Left kidney (tissue), 2 donors: ENCODE data around the gene LRMDA. TPM values are rescaled to one million over a fixed set of nuclear protein-coding genes. Genes with fewer than 3 reads are reported as not detected.

ENCODE experiments used
- DNase-seq: peaks from one replicate; pipeline ENCODE4 v3.0.0-alpha.2; 2013
- polyA plus RNA-seq: library from polyadenylated mRNA; unstranded; fragments of 120-200 nt; gene quantifications from one replicate; pipeline ENCODE4 v1.2.1, GENCODE V29; 2013; ENCODE audit not compliant: insufficient read length

The LRMDA gene
- polyA plus RNA-seq, 1 donor = 18.0 TPM

DNA sequence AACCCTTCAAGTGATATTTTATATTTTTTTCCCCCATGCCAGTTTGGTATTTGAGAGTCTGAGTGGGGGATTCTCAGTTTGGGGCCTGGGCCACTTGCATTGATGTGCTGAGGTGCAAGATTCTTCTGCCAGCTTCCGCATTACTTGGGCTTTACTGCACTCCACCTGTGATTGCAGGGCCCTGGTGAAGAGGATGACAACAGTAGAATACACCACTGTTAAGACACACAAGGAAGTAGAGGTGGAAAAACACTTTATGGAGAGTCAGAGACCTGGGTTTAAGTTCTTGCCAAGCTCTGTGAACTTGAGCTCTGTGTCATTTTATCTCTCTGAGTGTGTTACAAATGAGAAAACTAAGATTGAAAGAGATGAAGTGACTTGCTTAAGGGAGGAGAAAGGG, 209.4 kb downstream of the LRMDA start:
- DNase-seq = no peak

DNA sequence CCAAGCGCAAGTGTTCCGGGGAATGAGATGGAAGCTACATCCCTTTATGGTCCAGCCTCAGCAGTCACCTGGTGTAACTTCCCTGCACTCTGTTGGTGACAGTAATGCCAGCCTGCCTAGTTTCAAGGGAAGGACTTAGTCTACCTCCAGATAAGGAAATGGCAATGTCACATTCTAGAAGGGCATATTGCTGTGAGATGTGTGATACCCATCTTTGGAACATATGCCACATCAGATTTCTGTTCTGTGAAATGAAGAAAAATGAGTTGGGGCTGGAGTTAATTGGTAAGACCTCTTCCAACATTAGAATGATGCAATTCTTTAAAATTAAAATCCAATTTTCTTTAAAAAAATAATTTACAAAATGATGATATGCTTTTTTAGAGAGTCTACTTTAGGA, 212.0 kb downstream of the LRMDA start:
- no peak for DNase-seq

DNA sequence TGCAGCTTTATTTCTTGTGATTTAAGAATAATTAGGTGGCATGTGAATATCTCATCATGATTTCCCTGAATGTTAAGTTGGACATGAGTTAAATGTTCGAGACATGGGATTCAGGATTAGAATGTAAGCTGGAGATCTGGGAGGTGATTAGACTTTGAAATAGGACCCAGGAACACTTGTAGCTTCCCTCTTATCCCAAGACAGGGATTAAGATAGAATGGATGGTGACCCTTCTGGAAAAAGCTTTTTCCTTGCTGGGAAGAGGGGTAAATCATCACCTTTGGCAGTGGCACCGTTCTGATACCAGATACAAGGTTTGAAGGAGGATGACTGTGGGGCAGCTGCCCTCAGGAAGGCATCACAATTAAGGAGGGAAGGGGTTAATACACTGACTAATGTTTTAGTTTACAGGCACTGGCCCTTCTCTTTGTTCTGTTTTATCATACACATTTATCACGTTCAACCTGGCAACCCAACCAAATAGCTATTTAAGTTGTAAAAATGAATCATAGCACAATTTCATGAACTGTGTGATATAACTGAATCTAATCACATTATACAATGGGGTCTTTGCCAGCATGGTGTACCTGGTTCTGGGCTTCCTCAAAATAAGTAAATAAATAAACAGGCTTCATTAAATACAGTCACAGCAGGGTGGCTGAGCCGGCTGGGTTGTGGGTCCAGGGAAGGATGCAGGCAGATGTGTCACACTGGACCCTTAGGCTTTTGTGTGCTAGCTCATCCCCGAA, 212.7 kb downstream of the LRMDA start:
- DNase-seq = no peak

DNA sequence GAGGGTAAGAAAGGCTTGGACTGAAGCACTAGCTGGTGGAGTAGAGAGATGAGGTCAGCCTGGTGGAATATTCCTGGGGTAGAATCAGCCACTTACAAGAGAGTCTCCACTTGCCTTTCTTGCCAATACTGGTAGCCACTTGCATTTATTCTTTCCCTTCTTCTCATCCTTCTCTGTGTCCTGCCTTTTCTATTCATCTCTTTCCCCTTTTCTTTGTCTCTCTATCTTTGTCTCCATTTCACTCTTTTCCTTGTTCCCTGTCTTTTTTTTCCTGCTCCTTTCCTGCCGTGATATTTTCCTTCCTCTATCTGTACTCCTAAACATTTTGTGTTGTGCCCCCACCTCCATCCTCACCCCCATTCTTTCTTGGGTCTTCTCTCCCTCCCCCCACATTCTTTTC, 214.3 kb downstream of the LRMDA start:
- DNase-seq = no peak

DNA sequence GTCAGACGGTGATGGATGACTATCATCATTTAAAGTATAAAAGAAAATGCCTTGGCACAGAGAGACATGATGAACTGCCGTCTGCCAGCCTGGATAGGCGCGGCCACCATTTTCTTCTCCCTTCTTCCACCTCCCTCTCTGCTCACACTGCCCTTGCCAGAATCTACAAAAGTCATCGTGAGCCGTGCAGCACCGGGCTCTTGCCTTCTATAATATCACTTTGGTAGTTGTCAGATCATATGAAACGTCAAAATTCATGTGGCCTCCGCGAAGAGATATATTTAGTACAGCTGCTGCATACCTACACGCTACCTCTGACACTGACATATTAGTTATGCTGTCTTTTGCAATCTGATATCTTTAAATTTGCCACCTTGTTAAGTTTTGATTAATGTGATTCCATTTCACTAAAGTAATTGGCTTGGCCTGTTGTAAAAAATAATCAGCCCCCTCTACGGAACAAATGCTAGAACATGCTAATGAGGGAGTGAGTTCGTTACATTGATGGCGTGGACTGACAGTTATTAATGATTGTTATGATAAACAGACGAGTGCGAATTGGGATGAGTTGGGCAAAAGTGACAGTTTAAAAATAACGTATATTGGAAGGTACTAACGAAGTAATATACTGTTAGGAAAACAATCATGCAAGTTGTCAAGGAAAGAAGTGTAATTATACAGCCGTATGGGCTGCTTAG, 214.9 kb downstream of the LRMDA start:
- no peak for DNase-seq

DNA sequence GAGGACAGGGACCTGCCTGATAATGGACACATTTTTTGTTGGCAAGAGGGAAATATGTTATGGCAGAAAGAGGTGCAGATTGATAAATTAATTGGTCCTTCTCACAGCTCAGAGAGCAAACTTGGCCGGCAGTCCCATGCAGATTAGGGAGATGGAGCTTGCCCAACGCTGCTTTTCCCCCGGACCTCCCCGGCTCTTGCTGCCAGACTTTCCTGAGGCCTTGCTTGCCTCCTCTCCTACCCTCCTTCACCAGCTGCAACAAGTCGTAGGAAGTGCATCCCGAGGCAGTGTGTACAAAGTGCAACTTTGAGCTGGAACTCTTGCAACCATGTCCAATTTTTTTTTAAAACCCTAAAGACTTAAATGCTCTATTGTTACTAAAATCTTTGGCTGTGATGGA, 215.5 kb downstream of the LRMDA start:
- no peak for DNase-seq

DNA sequence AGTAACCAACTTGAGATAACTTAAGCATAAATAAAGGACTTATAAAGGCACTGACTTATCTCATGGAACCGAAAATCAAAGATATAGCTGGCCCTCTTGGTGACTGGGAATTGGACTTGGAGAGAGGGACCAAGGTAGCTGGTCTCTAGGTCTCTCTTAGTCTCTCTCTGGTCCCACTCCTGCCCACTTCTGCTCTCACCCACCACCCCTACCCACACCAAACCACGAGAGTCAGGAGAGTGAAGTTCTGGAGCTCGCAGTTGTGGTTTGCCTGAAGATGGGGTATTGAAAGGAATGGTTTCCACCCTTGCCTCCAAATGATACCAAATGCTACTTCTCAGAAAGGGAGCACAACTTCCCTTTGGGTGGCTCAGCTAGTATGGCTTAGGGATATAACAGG, 216.3 kb downstream of the LRMDA start:
- no peak for DNase-seq

DNA sequence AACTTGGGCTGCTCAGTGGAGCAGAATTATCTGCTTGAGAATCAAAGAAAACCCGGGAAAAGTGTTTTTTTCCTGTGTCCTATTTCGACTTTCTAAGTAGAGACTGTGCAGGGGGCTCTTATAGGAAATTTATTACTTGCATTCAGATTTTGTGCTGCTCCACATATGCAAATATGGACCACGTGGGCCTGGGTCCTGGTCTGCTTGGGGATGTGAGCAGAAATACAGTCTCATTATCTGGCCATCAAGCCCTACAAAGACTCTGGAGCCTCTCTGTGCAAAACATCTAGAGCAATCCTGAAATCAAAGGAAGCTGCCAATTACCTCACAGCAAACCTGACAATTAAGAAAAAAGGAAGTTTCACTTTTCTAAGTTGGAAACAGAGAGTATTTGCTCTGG, 216.9 kb downstream of the LRMDA start:
- no peak for DNase-seq

DNA sequence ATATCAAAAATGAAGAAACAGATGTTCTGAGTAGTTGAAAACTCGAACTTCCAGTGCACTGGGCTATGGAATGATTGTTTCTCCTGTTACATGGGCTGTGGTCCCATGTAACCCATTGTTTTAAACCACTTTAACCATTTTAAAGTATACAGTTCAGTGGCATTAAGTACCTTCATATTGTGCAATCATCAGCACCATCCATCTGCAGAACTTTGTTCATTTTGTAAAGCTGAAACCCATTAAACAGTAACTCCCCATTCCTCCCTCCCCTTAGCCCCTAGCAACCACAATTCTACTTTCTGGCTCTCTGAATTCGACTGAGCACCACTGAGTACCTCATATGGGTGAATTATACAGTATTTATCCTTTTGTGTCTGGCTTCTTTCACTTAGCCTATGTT, 217.4 kb downstream of the LRMDA start:
- DNase-seq = no peak

DNA sequence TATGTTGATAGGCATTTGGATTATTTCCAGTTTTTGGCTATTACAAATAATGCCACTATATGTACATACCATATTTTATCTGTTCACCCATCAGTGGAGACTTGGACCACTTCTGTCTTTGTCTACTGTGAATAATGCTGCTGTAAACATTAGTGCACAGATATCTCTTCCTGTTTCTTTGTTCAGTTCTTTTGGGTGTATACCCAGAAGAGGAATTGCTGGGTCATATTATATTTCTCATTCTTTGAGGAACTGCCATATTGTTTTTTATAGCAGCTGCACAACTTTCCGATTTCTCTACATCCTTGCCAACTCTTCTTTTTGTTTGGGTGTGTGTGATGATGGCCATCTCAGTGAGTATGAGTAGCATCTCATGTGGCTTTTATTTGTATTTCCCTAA, 218.0 kb downstream of the LRMDA start:
- DNase-seq = no peak

DNA sequence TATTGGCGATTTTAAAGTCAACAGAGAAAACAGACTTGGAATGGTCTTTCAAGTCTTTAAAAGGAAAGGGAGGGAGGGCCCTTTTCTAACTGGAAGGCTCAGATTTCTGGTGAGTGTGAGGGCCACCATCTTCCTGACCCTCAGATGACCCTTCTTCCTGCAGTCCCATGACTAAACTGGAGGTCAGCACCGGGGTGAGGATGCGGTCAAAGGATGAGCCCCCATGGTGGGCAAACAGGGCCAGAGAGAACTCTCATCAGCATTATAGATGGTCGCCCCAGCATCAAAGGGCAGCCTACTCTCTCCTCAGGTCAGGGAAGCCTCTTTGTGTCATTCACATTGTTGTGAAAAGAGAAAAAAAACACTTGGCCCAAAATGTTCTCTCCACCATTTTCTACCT, 219.2 kb downstream of the LRMDA start:
- no peak for DNase-seq

DNA sequence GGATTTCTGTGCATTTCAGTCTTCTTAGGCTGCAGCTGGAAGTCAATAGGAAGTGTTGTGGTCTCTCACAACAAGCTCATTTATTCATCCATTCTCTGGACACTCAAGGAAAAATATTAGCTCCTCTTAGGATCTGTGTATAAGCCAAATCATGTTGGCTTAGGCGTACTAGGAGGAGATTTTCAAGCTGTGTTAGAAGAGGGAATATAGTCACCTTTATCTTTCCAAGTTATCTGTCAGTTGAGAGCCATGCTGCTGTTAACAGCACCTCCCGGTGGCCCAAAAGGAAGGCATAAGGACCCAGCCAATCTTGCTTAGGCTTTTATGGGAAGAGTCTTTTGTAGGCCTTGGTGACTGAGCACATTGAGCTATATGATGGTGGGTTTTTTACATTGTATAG, 220.0 kb downstream of the LRMDA start:
- DNase-seq = no peak

DNA sequence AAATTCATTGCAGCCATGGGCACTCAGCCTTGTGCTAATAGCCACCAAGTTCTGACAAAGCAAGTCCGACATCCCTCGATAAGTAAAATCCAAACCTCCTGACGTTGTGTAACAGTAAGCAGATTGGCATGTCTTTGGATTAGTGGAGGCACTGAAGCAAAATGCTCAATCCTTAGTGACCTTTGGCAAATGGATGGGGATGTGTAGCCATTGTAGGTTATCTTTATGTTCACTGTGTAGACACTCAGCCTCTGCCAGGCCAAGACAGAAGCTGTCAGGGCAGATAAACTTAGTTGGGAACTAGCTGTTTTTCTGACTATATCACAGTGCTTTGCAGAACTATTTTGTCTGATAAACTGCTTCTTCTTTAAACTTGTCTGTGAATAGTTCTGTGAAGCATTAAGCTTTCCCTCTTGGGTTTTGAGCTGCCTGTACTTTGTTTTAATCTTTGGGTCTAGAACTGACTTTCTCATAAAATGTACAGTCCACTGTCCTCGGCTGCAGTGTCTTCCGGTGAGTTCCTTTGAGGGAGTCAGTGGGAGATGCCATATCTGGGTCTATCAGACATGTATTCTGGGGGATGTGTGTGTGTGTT, 220.8 kb downstream of the LRMDA start:
- DNase-seq = no peak

DNA sequence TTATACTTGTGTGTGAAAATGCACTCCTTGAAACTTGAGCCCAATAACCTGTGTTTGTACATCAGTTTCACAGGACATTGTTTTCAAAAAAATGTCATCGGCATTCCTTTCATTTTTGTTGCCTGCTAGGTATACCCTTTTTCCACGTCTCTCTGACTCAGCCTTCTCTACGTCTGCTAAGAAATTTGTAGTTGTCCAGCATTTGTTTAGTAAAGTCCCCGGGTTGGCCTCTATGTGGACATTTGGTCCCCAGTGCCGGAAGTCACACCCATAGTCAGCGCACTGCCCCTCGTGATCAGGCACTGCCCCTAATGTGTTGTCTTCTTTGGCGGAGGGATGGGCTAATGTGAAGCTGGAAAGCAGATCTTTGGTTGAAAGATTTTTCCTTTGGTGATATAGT, 222.3 kb downstream of the LRMDA start:
- no peak for DNase-seq

DNA sequence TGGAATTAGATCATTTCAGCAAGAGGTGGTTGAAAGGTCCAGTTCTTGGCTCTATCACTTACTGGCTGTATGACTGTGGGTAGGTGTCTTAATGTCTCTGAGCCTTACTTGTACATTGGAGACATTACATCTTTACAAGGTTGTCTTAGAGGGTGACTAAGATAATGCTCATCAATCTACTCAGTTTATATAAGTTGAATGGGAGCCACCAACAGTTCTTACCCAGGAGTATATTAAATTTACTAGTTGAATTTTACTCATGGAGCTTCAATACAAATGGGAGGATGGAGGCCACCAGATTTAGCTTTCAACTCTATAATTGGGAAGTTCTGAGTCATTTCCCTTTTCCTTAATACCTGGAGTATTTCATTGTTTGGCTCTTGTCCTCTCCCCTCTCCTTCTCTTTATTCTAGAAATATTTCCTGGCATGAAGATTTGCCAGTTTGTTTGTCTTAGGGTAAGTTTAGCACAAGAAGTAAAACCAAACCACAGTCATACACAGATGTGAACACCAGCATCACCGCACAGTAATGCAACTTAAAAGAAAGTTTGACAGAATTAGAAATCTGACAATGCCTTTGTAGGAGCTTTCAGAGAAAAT, 222.8 kb downstream of the LRMDA start:
- DNase-seq = no peak

DNA sequence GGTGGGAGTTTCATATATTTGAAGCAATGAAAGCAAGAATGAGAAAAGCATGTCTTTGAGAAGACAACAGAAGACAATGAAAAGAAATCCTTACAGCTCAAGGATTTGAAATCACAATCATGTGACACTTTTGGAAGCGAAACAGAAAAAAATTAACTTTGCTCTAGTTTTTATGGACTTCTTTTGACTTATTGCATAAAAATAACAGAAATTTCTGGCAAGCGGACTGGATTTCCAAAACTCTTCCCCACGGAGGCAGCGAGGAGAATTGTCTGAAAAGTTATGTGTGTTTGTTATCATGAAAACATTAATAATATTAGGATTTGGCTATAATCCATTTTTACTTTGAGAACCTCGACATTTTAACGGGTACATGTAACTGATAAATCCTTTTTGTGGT, 223.3 kb downstream of the LRMDA start:
- no peak for DNase-seq

DNA sequence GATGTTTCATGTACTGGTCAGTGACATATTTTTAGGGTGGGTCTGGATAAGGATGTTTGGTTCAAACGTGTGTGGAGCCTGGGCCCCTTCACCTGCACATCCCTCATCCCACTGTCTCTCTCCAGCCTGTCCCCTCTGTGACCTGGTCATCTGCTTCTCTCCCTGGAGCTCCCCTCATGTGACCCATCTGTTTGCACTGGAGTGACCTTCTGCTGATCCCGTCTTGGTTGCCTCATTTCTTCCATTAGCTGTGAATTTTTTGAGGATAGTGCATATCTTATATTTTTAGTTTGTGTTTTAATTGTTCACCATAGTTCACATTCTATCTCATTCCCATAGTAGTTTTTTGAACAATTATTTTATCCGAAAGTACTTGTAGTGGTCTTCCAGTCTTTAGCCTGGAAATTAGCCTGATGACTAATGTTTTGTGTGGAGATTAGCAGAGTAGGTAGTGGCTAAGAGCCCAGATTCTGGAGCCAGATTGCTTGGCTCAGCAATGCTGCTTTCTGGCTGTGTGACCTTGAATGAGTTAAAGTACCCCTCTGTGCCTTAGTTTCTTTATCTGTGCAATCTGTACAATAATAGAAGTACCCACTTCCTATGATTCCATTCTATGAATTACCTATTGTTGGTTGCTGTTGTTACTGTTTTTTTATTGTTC, 224.5 kb downstream of the LRMDA start:
- DNase-seq = no peak

DNA sequence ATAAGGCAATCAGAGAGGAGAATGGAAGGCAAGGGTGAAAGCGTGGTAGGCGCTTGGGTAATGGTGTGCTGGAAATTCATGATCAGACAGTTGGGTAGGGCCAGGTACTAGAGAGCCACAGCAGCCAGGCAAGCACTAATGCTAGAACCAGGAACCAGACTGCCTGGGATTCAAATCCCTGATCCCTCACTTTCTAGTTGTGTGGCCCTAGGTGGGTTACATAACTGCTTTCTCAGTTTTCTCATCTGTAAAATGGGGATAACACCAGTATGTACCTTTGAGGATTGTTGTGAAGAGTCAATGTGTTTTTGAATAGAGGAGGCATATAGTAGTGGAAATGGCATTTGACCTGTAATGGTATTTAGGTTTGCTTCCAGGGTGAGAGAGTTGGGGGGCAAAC, 225.9 kb downstream of the LRMDA start:
- DNase-seq = no peak

DNA sequence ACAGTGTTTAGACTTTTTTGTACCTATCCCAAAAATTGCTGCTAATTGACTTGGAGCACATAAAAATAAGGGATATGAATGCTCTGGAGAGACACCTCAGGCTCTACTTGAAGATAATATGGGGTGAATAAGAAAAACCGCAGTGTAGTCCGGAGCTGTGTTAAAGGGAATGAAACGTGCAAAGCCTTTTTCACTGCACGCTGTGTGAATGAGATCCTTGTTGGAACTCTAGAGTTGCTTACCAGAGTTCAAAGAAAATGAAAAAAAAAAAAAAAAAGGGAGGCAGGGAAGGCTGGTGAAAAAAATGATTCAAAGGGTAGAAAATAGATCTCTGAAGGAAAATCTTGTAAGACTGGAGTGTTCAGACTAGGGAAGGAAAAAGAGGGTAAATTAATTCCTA, 226.6 kb downstream of the LRMDA start:
- no peak for DNase-seq

DNA sequence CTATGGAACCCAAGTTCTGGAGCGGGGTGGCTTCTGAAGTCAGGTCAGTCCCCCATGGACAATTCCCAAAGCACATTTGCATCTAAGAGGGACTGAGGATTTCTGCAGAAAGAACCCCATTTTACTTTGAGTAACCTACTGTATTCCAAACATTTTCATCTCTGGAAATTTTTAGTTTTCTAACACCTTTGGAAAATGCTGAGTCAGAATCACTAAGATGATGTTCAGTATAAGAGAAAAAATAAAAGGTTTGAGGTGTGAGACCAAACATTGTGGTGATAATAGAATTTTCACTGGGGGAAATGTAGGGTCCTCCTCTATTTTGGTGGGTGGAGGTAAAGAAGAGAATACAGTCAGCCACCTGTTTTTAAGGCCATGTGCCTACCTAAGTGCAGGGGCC, 227.1 kb downstream of the LRMDA start:
- DNase-seq = no peak

DNA sequence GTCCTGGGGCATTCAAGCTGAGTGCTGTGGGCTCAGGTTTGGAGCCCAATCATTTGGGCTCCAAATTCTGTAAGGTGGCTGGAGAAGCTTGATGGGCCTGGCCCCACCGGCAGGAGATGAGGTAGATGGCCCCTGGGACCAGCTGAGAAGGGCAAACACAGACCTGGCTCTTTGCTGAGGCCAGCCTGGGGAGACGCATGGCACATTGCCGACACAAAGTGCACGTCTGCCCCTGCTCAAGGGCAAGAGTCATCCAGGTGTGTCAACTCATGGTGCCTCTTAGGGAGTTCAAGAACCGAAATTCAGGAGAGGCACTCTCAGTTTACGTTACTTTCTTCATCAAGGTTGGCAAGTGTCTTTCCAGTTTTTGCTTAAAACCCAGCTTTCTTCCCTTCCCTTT, 227.5 kb downstream of the LRMDA start:
- DNase-seq = no peak

DNA sequence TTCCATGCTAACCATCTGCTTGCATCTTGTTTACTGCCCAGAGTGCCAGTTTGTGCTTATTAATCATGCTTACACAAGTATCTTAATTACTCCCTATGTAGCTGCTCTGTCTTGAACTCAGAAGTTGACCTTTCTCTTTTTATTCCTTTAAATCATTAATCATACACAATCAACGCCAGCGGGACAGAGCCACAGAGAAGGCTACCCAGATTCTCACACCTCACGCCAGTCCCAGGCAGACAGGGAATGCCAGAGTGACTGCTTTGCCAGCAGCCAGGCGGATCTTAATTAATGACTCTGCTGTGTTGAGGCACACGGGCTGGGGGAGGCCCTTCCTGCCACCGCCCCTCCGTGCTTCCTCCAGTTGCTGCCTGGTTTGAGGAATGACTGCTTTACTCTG, 229.4 kb downstream of the LRMDA start:
- DNase-seq = peak; percentile 62

DNA sequence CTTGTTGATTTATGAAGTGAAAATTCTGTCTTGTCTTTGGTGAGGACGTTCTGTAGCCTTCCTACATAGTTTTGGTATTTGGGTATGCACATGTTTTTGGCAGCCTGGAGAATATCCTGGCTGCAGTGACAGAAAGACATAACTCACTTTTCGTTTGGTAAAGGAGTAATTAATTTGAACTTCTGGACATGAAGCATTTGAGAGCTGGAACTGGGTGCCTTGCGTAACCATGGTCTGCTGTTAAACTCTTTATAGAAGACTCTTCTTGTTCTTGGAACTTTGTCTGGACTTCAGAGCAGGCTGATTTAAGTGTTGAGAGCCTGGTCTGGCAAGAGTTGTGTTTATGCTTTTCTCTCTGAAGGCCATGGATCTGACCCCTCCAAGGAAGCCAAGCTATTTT, 231.3 kb downstream of the LRMDA start:
- no peak for DNase-seq
